ENCODE results near the gene TDP1. TPM values are rescaled to one million over a fixed set of nuclear protein-coding genes. Genes with fewer than 3 reads are reported as not detected.

Gene TDP1
- total and polyA plus RNA-seq, 2 of the 13 experiments (the other 11 are each of a cell fraction or from before 2014, with no cell fraction given), result 16.4 to 31.2 TPM

- TF ChIP-seq ZBTB40 (IDR thresholded peaks at IDR 0.05) (no peak), ZBTB40 (CRISPR knock-in tag; IDR thresholded peaks at IDR 0.05) (peak; percentile 70; the same call in 1 of the 2 replicates), MZF1 (CRISPR knock-in tag; IDR thresholded peaks at IDR 0.05; ENCODE audit: borderline replicate concordance) (no peak), GABPB1 (CRISPR knock-in tag; IDR thresholded peaks at IDR 0.05) (peak; percentile 86), JDP2 (CRISPR knock-in tag; IDR thresholded peaks at IDR 0.05; ENCODE audit: borderline replicate concordance) (no peak), ZNF549 (CRISPR knock-in tag; IDR thresholded peaks at IDR 0.05) (no peak), ZFP41 (CRISPR knock-in tag; IDR thresholded peaks at IDR 0.05; ENCODE audit: borderline replicate concordance) (no peak), SMARCC2 (IDR thresholded peaks at IDR 0.05) (no peak), TCF7 (IDR thresholded peaks at IDR 0.05; ENCODE audit: low read depth) (no peak), PATZ1 (CRISPR knock-in tag; IDR thresholded peaks at IDR 0.05) (peak; percentile 34; the same call in 1 of the 2 replicates), SRSF1 (optimal IDR thresholded peaks at IDR 0.05; ENCODE audit: low read depth, low read length) (peak; percentile 80), SOX5 (CRISPR knock-in tag; IDR thresholded peaks at IDR 0.05; ENCODE audit: borderline replicate concordance) (no peak; the same call in 1 of the 2 replicates), RFX3 (CRISPR knock-in tag; IDR thresholded peaks at IDR 0.05) (peak; percentile 75), KDM3A (CRISPR knock-in tag; IDR thresholded peaks at IDR 0.05; ENCODE audit: low read depth) (0 out of 2 replicates have a peak, but pooled peaks have one; percentile 62), ZNF333 (CRISPR knock-in tag; IDR thresholded peaks at IDR 0.05; ENCODE audit: borderline replicate concordance) (0 out of 2 replicates have a peak, but pooled peaks have one; percentile 45), TFDP1 (CRISPR knock-in tag; IDR thresholded peaks at IDR 0.05; ENCODE audit: borderline replicate concordance) (peak; percentile 91; the same call in 1 of the 2 replicates), ZNF790 (CRISPR knock-in tag; IDR thresholded peaks at IDR 0.05; ENCODE audit: borderline replicate concordance) (no peak)
Measured at GRCh38 chr14:89954070-89955021, 1.4 kb upstream of the TDP1 start, which contains the start of gene EFCAB11 (continued).

All from HepG2 (cell line).